Endothelial cell of umbilical vein (primary cell): ENCODE measurements around the gene ACMSD. TPM values are rescaled to one million over a fixed set of nuclear protein-coding genes. Genes with fewer than 3 reads are reported as not detected.

Experiments
- BruUV-seq: library from RNA; stranded (reverse); fragments of 400-500 nt; replicated peaks from 2 replicates; lab custom pipeline; 2021; lab: Mats Ljungman, UMichigan
- CTCF ChIA-PET: fragments of 300-600, 350-600 bp; sonication (Branson Sonifier 250); formaldehyde crosslinking; loops from one replicate; lab custom pipeline; 2021; ENCODE audit warnings: antibody characterized with exemption, inconsistent platforms; lab: Charles Lee
- POLR2A ChIA-PET: fragments of 300-600, 350-600 bp; sonication (Branson Sonifier 250); formaldehyde crosslinking; loops from one replicate; lab custom pipeline; 2021; ENCODE audit warnings: antibody characterized with exemption, inconsistent platforms; lab: Charles Lee
- DNase-seq: peaks from one replicate; pipeline ENCODE4 v3.0.0-alpha.2; 2011; ENCODE audit warnings: low read depth, low spot score
- FAIRE-seq: peaks from 2 replicates; lab custom pipeline; 2011; peaks lifted over from hg19 to GRCh38; lab: Jason Lieb, UNC
- H2AFZ ChIP-seq: 2 replicates; pipeline ENCODE4 v1.6.0; 2012; ENCODE audit warnings: low read depth, low read length, control low read depth, inconsistent platforms
- H3K27ac ChIP-seq: 2 replicates; pipeline ENCODE4 v1.5.1; 2011; ENCODE audit warnings: low read depth, mild to moderate bottlenecking, control low read depth, low read length, moderate library complexity; ENCODE audit not compliant: insufficient read depth
- H3K27me3 ChIP-seq, 2 experiments: 2 replicates each; pipeline versions ENCODE4 v1.6.0 to v1.6.1; 2011; ENCODE audit warnings: low read length in 2 of 2, mixed read lengths in 1 of 2; ENCODE audit not compliant: control insufficient read depth in 2 of 2, insufficient read depth in 2 of 2
- H3K36me3 ChIP-seq, 2 experiments: 2 replicates in 1 of 2; 3 replicates in 1 of 2; pipeline ENCODE4 v1.5.1; 2011; ENCODE audit warnings: low read length in 2 of 2, mild to moderate bottlenecking in 1 of 2, moderate library complexity in 1 of 2; ENCODE audit not compliant: control insufficient read depth in 2 of 2, insufficient read depth in 2 of 2; ENCODE audit errors: extremely low read depth in 1 of 2
- H3K4me1 ChIP-seq: 3 replicates; pipeline ENCODE4 v1.5.1; 2011; ENCODE audit warnings: mild to moderate bottlenecking, low read length; ENCODE audit not compliant: control insufficient read depth, insufficient read depth; ENCODE audit errors: extremely low read depth
- H3K4me2 ChIP-seq: 2 replicates; pipeline ENCODE4 v1.6.1; 2011; ENCODE audit warnings: low read length, control low read depth, mixed read lengths; ENCODE audit not compliant: insufficient read depth
- H3K4me3 ChIP-seq, 3 experiments: fragments of 200-600 bp in 1 of 3; sonication (generic), shearing (Covaris generic) in 1 of 3; replicated peaks in 1 of 3; 2 replicates each; pipeline ENCODE4 v1.5.1; 2011 to 2016; ENCODE audit warnings: control low read depth in 3 of 3, low read length in 3 of 3, mild to moderate bottlenecking in 2 of 3, inconsistent platforms in 1 of 3, low read depth in 1 of 3, moderate library complexity in 1 of 3; ENCODE audit not compliant: insufficient read depth in 1 of 3
- H3K79me2 ChIP-seq: 2 replicates; pipeline ENCODE4 v1.6.0; 2012; ENCODE audit warnings: low read length, inconsistent platforms; ENCODE audit not compliant: control insufficient read depth, insufficient read depth
- H3K9ac ChIP-seq: replicated peaks from 2 replicates; pipeline ENCODE3; 2011; ENCODE audit warnings: low read length, control low read depth; ENCODE audit not compliant: insufficient read depth; ENCODE audit errors: extremely low read depth
- H3K9me1 ChIP-seq: replicated peaks from 3 replicates; pipeline ENCODE4 v1.6.0; 2011; ENCODE audit warnings: mild to moderate bottlenecking, low read length; ENCODE audit not compliant: control insufficient read depth, insufficient read depth; ENCODE audit errors: extremely low read depth
- H3K9me3 ChIP-seq: replicated peaks from 2 replicates; pipeline ENCODE4 v1.5.1; 2012; ENCODE audit warnings: low read length, inconsistent platforms; ENCODE audit not compliant: control insufficient read depth, insufficient read depth
- H4K20me1 ChIP-seq: replicated peaks from 2 replicates; pipeline ENCODE3; 2011; ENCODE audit warnings: mild to moderate bottlenecking, low read length; ENCODE audit not compliant: control insufficient read depth, insufficient read depth; ENCODE audit errors: extremely low read depth
- CTCF ChIP-seq, 2 donors: IDR thresholded peaks; 1 replicate in 1 of 2; 2 replicates in 1 of 2; pipeline ENCODE4 v1.5.1; 2011; ENCODE audit warnings: low read length in 2 of 2, mild to moderate bottlenecking in 2 of 2, moderate library complexity in 2 of 2, control low read depth in 1 of 2, inconsistent platforms in 1 of 2, low read depth in 1 of 2; ENCODE audit not compliant: insufficient read depth in 1 of 2; ENCODE audit errors: extremely low read depth in 1 of 2
- EZH2 ChIP-seq: IDR thresholded peaks from 2 replicates; pipeline ENCODE4 v1.6.1; 2012; ENCODE audit warnings: borderline replicate concordance, low read depth, mild to moderate bottlenecking, moderate library complexity, low read length, inconsistent platforms; ENCODE audit not compliant: severe bottlenecking
- FOS ChIP-seq: IDR thresholded peaks from 2 replicates; pipeline ENCODE4 v1.6.1; 2011; ENCODE audit warnings: mild to moderate bottlenecking, low read length, moderate library complexity, borderline replicate concordance; ENCODE audit not compliant: insufficient read depth
- GATA2 ChIP-seq: IDR thresholded peaks from 2 replicates; pipeline ENCODE4 v1.7.0; 2011; ENCODE audit warnings: low read depth, mild to moderate bottlenecking, moderate library complexity, mixed read lengths, low read length; ENCODE audit not compliant: insufficient read length, insufficient read depth
- JUN ChIP-seq: IDR thresholded peaks from 2 replicates; pipeline ENCODE4 v1.6.1; 2011; ENCODE audit warnings: borderline replicate concordance, low read depth; ENCODE audit not compliant: insufficient read length, insufficient read depth
- MAX ChIP-seq: IDR thresholded peaks from 2 replicates; pipeline ENCODE4 v1.6.1; 2011; ENCODE audit not compliant: insufficient read depth, insufficient read length
- MYC ChIP-seq: IDR thresholded peaks from one replicate; pipeline ENCODE4 v1.6.1; 2011; ENCODE audit warnings: mild to moderate bottlenecking, low read depth, low read length
- POLR2A ChIP-seq: IDR thresholded peaks from 2 replicates; pipeline ENCODE4 v1.6.1; 2012; ENCODE audit warnings: low read depth, mild to moderate bottlenecking, control low read depth, low read length
- POLR2AphosphoS5 ChIP-seq: IDR thresholded peaks from 2 replicates; pipeline ENCODE4 v1.6.1; 2012; ENCODE audit warnings: low read depth, mild to moderate bottlenecking, control low read depth, low read length, moderate library complexity; ENCODE audit not compliant: insufficient read depth
- dilution Hi-C: fragments of 300-500 bp; cut with MboI; formaldehyde crosslinking; loops from one replicate; pipeline ENCODE4 v1.15.0; 2019; ENCODE audit warnings: low sequenced_read_pairs; ENCODE audit not compliant: extremely low pct_ligation_motif_present
- intact Hi-C: fragments of 100-400 bp; cut with micrococcal nuclease; formaldehyde crosslinking; loops from one replicate; pipeline ENCODE4 v1.10.0; 2022
- polyA plus RNA-seq, 4 experiments: library from polyadenylated mRNA; depleted of rRNA in 3 of 4; stranded (reverse) in 3 of 4; unstranded in 1 of 4; fragments of >200 nt; gene quantifications; 2 replicates each; pipeline versions ENCODE4 v1.2.1 to v1.2.3, GENCODE V29; 2011 to 2012; ENCODE audit warnings: missing spikeins in 1 of 4
- total RNA-seq: library from RNA; stranded (reverse); gene quantifications from 2 replicates; pipeline ENCODE4 v1.2.3, GENCODE V29; 2021

The ACMSD gene
- total and polyA plus RNA-seq, 2 donors (not counting 3 experiments of a cell fraction or from before 2014, with no cell fraction given) = not detected

GRCh38 chr2:134910763-134911399 is 72.5 kb downstream of the ACMSD start:
- peaks cover 0 to 4% of the 10 kb centered on the region in 2 experiments for H3K27me3 ChIP-seq
- no peak overlapping the region for H2AFZ ChIP-seq
- no peak for DNase-seq
- dilution Hi-C loops (no loop called here), intact Hi-C loops (no loop called here)
- no peaks in the 10 kb centered on the region for H3K79me2 ChIP-seq
- no peaks in the 10 kb centered on the region for H4K20me1 ChIP-seq
- H3K4me3 ChIP-seq = no peak overlapping the region
- no peaks in the 10 kb centered on the region for H3K9me1 ChIP-seq
- no peak overlapping the region for H3K27ac ChIP-seq
- no peaks in the 10 kb centered on the region for H3K36me3 ChIP-seq
- no peaks in the 10 kb centered on the region for H3K4me1 ChIP-seq
- ChIA-PET CTCF (no interaction called here), POLR2A (no interaction called here)
- no peak overlapping the region for H3K4me2 ChIP-seq
- FAIRE-seq = no peak
- H3K9ac ChIP-seq = no peak overlapping the region
- BruUV-seq = no TSS peak
- no peaks in the 10 kb centered on the region for H3K9me3 ChIP-seq
- no peak for TF ChIP-seq JUN
- TF ChIP-seq FOS = no peak
- no peak for TF ChIP-seq CTCF (IDR thresholded peaks at IDR 0.05; ENCODE audit: extremely low read depth in 1 of 2, insufficient read depth in 1 of 2, low read depth in 1 of 2, low read length in 2 of 2)
- TF ChIP-seq EZH2 = no peak
- TF ChIP-seq POLR2A = no peak
- TF ChIP-seq MAX = no peak
- TF ChIP-seq POLR2AphosphoS5 = no peak
- no peak for TF ChIP-seq MYC
- no peak for TF ChIP-seq GATA2
